ENCODE measurements around the gene FAM240A. TPM values are rescaled to one million over a fixed set of nuclear protein-coding genes. Genes with fewer than 3 reads are reported as not detected.
"Not testable (repeated sequence)": the region's sequence is repeated elsewhere in the genome, so short reads cannot be mapped to it uniquely, and the experiment has no call there.

Gene FAM240A
- total RNA-seq = not detected

- peak; percentile 65 for DNase-seq (ENCODE audit: low spot score)
- ATAC-seq = peak; percentile 86
Measured at GRCh38 chr3:46612324-46612723, at the start of gene FAM240A. FAM240A (plus strand) TSS chr3:46612525; CDS start chr3:46612684, 159 bp downstream.

- ATAC-seq (no peak), DNase-seq (ENCODE audit: low spot score) (no peak)
Measured at GRCh38 chr3:46564190-46565021, 47.9 kb upstream of the FAM240A start.

DNA sequence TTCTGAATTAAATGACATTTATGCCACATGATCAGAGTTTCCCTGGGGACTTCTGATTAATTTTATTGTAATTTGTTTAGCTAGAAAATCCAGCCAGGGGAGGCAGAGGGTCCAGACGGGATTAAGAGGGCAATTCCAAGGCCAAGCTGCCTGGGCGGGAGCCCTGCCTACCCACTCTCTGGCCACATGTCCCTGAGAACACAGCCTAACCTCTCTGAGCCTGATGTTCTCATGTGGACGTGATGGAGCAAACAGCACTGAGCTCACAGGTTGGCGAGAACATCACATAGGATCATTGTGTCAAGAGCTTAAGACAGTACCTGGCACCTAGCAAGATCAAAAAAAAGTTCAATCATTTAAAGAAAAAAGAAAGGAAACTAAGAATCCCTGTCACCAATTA is 47.2 kb upstream of the FAM240A start:
- peak; percentile 8 for ATAC-seq

DNA sequence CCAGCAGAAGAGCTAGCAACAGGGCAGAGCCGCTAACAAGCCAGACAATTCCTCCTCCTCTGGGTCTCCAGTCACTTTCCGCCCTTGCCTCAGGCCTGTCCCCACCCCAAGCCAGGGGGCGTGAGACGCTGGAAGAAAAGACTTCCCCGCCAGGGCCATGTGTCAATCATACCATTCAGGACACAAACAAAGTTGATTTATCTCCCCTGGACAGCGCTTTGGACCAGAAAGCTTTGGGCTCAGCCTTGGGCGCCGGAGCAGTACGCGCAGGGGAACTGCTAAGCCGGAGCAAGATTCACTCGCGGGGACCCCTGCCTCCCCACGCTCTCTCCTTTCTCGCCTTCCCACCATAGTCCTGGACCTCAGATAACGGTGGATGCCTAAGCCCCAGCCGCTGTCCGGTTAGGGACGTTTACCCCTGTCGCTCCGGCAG is 46.7 kb upstream of the FAM240A start:
- ATAC-seq = peak; percentile 61

More for the DNA sequence above, 47.2 kb upstream of the FAM240A start:
- no peak for DNase-seq (ENCODE audit: low spot score)

GRCh38 chr3:46566040-46566641 is 46.2 kb upstream of the FAM240A start, which contains the start of gene LRRC2:
LRRC2 (minus strand) TSS chr3:46566302; CDS start chr3:46551591, 14,711 bp downstream.
- peak; percentile 75 for DNase-seq (ENCODE audit: low spot score)
- ATAC-seq = peak; percentile 84

More for the DNA sequence above, 46.7 kb upstream of the FAM240A start:
- DNase-seq (ENCODE audit: low spot score) = no peak

GRCh38 chr3:46571684-46572083 is 40.6 kb upstream of the FAM240A start:
- no peak for ATAC-seq

DNA sequence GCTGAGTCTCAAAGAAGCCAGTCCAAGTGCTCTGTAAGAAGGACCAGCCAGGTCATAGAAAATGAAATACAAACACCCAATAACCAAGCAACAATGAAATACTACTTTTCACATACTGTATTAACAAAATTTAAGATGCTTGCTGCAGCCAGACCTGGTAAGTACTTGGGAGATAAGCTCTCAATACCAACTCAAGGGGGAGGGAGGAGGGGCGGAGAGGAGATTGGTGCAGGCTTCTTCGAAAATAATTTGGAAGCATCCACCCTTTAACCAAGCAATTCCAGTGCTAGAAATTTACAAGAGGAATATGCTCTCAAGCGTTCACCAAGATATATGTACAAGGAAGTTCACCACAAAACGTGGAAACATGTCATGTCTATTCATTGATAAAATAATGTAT is 38.6 kb upstream of the FAM240A start:
- ATAC-seq (no peak), DNase-seq (ENCODE audit: low spot score) (no peak)

More at GRCh38 chr3:46571684-46572083, 40.6 kb upstream of the FAM240A start:
- no peak for DNase-seq (ENCODE audit: low spot score)

DNA sequence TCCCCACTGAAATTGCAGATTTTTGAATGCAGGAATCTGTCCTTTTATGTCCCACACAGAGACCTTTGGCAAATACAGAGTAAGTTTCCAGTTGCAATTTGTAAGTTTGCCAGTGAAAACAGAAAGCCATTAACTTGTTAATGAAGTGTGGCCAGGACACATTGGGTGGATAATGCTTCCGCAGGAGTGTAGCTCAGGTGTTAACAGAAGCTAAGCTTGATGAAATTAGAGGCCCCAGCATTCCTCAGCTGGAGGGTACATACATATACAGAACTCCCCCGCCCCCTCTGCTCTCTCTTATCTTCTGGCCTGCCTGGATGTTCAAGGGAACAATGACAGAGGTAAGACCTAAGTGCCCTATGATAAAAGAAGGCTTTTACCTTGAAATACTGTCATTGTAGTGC is 38.1 kb upstream of the FAM240A start:
- ATAC-seq = peak; percentile 67

DNA sequence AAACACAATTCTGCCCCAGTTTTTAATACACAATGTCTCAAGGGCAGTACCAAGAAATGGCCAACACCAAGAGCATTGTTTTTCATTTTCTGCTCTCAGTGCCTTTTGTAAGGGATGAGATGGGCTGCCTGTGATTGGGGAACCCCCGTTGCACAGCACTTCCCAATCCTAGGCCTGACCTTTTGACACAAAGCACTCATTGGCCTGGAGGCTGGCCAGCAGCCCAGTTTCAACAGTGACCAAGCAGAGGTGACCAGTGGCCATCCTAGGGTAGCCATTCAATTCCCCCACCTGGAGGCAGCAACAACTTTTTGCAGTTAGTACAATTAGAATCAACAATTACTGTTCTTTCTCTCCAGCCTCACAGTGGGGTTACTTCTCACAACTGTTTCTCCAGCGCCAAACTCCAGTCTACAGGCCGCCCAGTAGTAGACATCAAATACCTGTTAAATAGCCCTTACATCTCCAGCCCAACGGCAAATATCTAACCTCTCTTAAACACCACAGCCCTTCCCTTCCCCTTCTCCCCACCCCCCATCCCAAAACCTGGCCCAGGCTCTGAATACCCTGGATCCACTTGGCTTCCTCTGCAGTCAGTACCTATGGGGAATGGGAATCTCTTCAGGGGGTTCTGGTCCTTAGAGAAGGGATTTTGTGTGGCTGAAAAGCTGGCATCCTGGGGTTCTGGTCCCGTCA is 37.3 kb upstream of the FAM240A start:
- DNase-seq (ENCODE audit: low spot score) (peak; percentile 88), ATAC-seq (peak; percentile 89)

More for the DNA sequence above, 38.1 kb upstream of the FAM240A start:
- no peak for DNase-seq (ENCODE audit: low spot score)

- no peak for ATAC-seq
- no peak for DNase-seq (ENCODE audit: low spot score)
Measured at GRCh38 chr3:46575577-46576222, 36.6 kb upstream of the FAM240A start.

- ATAC-seq = no peak
Measured at GRCh38 chr3:46576386-46576785, 35.9 kb upstream of the FAM240A start.

GRCh38 chr3:46576879-46577278 is 35.4 kb upstream of the FAM240A start:
- ATAC-seq = no peak
- DNase-seq (ENCODE audit: low spot score) = no peak

More at GRCh38 chr3:46576386-46576785, 35.9 kb upstream of the FAM240A start:
- no peak for DNase-seq (ENCODE audit: low spot score)

GRCh38 chr3:46577580-46578249 is 34.6 kb upstream of the FAM240A start:
- DNase-seq (ENCODE audit: low spot score); ATAC-seq: not testable (repeated sequence)

DNA sequence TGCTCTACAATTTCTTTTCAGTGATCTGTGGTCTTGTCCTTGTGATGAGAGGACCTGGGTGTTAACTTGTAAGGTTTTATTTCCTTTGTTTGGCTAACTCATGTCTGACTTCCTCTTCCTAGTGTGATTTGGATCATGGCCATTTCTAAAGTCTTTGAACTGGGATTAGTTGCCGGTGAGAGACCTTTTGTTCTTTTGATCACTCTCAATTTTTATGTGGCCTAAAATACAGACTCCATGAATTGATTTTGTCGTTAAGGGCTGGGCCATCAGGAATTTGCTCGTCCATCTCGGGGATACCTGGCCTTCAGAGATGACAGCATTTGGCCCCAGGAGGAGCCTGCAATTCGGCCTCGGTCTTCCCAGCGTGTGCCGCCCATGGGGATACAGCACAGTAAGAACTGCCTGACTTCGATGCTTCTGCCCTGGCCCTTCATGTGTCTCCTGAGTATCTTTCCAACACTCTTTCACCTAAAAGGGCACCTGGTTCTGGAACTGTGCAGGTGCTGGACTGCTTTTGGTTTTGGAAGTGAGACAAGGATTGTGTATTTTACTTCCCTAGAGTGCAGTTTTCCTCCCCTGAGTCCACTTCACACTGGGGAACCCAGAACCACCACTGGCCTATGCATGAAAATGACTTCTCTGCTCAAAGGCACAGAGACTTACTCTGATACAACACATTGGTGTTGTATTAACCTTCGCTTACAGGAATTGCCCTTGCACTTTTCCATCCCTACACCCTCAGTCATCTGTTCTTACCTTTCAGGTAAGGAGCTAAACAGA is 33.2 kb upstream of the FAM240A start:
- ATAC-seq (peak; percentile 7), DNase-seq (ENCODE audit: low spot score) (no peak)

GRCh38 chr3:46579756-46580286 is 32.5 kb upstream of the FAM240A start:
- DNase-seq (ENCODE audit: low spot score) (no peak), ATAC-seq (no peak)

- ATAC-seq (no peak), DNase-seq (ENCODE audit: low spot score) (no peak)
Measured at GRCh38 chr3:46580675-46581074, 31.6 kb upstream of the FAM240A start.

- no peak for DNase-seq (ENCODE audit: low spot score)
- peak; percentile 2 for ATAC-seq
Measured at GRCh38 chr3:46584598-46585467, 27.5 kb upstream of the FAM240A start.

Data from left lobe of liver (tissue), 2 donors.